ENCODE data around the gene MIEN1. TPM values are rescaled to one million over a fixed set of nuclear protein-coding genes. Genes with fewer than 3 reads are reported as not detected.
A peak's percentile ranks its signal among the peaks of the same experiment; 100 is the strongest.

MIEN1 gene
- total and polyA plus RNA-seq, 2 of the 13 experiments (the other 11 are each of a cell fraction or from before 2014, with no cell fraction given): 40.6 to 56.6 TPM

DNA sequence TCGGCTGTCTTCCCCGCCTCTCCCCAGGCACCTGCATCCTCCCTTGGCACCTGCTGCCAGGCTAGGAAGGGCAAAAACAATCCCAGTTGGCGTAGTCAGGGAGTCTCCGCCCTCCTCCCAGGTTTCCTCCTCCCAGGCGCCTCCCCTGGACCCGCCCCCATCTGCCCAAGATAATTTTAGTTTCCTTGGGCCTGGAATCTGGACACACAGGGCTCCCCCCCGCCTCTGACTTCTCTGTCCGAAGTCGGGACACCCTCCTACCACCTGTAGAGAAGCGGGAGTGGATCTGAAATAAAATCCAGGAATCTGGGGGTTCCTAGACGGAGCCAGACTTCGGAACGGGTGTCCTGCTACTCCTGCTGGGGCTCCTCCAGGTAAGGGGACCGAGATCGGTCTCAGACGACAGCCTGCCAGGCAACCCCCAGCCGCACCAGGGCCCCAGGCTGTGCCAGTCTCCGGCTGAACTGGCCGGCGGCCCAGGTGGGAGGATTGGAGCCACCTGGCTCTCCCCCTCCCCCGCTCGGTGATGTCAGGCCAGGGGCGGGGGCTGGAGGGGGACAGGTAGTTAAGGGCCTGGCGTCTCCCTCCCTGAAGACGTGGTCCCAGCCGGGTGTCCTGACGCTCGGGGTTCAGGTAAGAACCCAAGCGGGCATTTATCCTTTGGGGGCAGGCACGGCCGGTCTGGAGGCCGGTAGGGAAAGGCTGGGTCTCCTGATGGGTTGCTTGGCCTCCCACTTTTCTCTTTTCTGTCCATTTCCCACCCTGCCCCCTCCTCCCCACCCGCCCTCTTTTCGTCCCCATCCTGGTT, 7.6 kb upstream of the MIEN1 start, which contains the start of gene GRB7 (continued):
- TF ChIP-seq SRF (IDR thresholded peaks at IDR 0.05; ENCODE audit: low read depth, low read length) (no peak), TEAD3 (CRISPR knock-in tag; optimal IDR thresholded peaks at IDR 0.05; ENCODE audit: borderline replicate concordance) (no peak), GABPB1 (CRISPR knock-in tag; IDR thresholded peaks at IDR 0.05) (peak; percentile 60; the same call in 1 of the 2 replicates), ZNF33B (CRISPR knock-in tag; IDR thresholded peaks at IDR 0.05) (no peak; the same call in 1 of the 2 replicates), TRIM24 (CRISPR knock-in tag; IDR thresholded peaks at IDR 0.05) (no peak), ETV6 (CRISPR knock-in tag; conservative IDR thresholded peaks at IDR 0.05) (peak; percentile 49), ZNF879 (CRISPR knock-in tag; IDR thresholded peaks at IDR 0.05) (peak; percentile 25; the same call in 1 of the 2 replicates), ATF4 (CRISPR knock-in tag; IDR thresholded peaks at IDR 0.05) (0 out of 4 replicates have a peak, but pooled peaks have one; percentile 47 to 52), ZNF598 (CRISPR knock-in tag; IDR thresholded peaks at IDR 0.05; ENCODE audit: borderline replicate concordance) (peak; percentile 88; the same call in 1 of the 2 replicates), RFX5 (IDR thresholded peaks at IDR 0.05; ENCODE audit: low read depth, low read length) (no peak), ARNTL (CRISPR knock-in tag; IDR thresholded peaks at IDR 0.05) (peak; percentile 45; the same call in 1 of the 2 replicates), REST (IDR thresholded peaks at IDR 0.05; ENCODE audit: borderline replicate concordance in 1 of 2, low read depth in 1 of 2, low read length in 2 of 2) (no peak; a peak in 1 of 4 replicates), ZNF777 (CRISPR knock-in tag; IDR thresholded peaks at IDR 0.05) (peak; percentile 67), ZNF800 (CRISPR knock-in tag; IDR thresholded peaks at IDR 0.05) (no peak), ATF7 (IDR thresholded peaks at IDR 0.05) (no peak), ATF7 (CRISPR knock-in tag; IDR thresholded peaks at IDR 0.05) (peak; percentile 60; the same call in 1 of the 2 replicates), SMC3 (IDR thresholded peaks at IDR 0.05; ENCODE audit: low read length) (no peak), TARDBP (CRISPR knock-in tag; IDR thresholded peaks at IDR 0.05) (peak; percentile 84), TFE3 (CRISPR knock-in tag; IDR thresholded peaks at IDR 0.05) (no peak), NFYC (CRISPR knock-in tag; IDR thresholded peaks at IDR 0.05) (no peak; the same call in 1 of the 2 replicates), ZNF773 (CRISPR knock-in tag; IDR thresholded peaks at IDR 0.05; ENCODE audit: borderline replicate concordance) (peak; percentile 81; the same call in 1 of the 2 replicates)
- TF ChIP-seq, protein P1, sequence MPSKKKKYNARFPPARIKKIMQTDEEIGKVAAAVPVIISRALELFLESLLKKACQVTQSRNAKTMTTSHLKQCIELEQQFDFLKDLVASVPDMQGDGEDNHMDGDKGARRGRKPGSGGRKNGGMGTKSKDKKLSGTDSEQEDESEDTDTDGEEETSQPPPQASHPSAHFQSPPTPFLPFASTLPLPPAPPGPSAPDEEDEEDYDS (CRISPR knock-in tag; IDR thresholded peaks at IDR 0.05): peak; percentile 95

Data from HepG2 (cell line).